RWPE1 (cell line): ENCODE results near the gene TMOD2.
A peak's percentile ranks its signal among the peaks of the same experiment; 100 is the strongest.

Source experiments
- CTCF ChIA-PET: fragments of 350-600 bp; sonication (Branson Sonifier 250); formaldehyde crosslinking; extraction: SDS; loops from one replicate; lab custom pipeline; 2021; lab: Yijun Ruan, JAX
- POLR2A ChIA-PET: fragments of 400-600 bp; formaldehyde crosslinking; extraction: SDS; loops from one replicate; lab custom pipeline; 2020; ENCODE audit warnings: antibody characterized with exemption; ENCODE audit not compliant: low non-redundant PET; lab: Yijun Ruan, JAX
- DNase-seq: peaks from one replicate; pipeline ENCODE4 v3.0.0; 2012; ENCODE audit warnings: low spot score
- H3K27ac ChIP-seq: fragments of 450-650 bp; 2 replicates; pipeline ENCODE4 v1.5.1; 2017
- CTCF ChIP-seq: fragments of 450-650 bp; conservative IDR thresholded peaks from 2 replicates; pipeline ENCODE4 v1.5.1; 2017; ENCODE audit warnings: low read depth, mild to moderate bottlenecking

Gene TMOD2

GRCh38 chr15:51856714-51857380, 105.5 kb downstream of the TMOD2 start:
- no peak overlapping the region for H3K27ac ChIP-seq
- no peak for TF ChIP-seq CTCF
- DNase-seq: no peak
- POLR2A ChIA-PET: no interaction called here
- CTCF ChIA-PET: no interaction called here

- POLR2A ChIA-PET: no interaction called here
- TF ChIP-seq CTCF: no peak
- DNase-seq: no peak
- H3K27ac ChIP-seq: no peak overlapping the region
- CTCF ChIA-PET: interaction anchor here (0.7 kb wide), 1 partner anchor 1202 kb away, joined by 5 read pairs; no protein-coding TSS in a partner anchor
These were observed 110.4 kb downstream of the TMOD2 start for GRCh38 chr15:51861557-51862359.

GRCh38 chr15:51863131-51863530, 111.7 kb downstream of the TMOD2 start:
- H3K27ac ChIP-seq: no peak overlapping the region
- no peak for DNase-seq
- TF ChIP-seq CTCF: no peak
- CTCF ChIA-PET: interaction anchor here (0.6 kb wide), 2 partner anchors 9 to 1258 kb away, joined by 3 to 7 read pairs; no protein-coding TSS in a partner anchor
- POLR2A ChIA-PET: no interaction called here

- peak; percentile 95 for DNase-seq
- POLR2A ChIA-PET: no interaction called here
- TF ChIP-seq CTCF: no peak
- CTCF ChIA-PET: no interaction called here
- peak overlapping the region; percentile 22; the same call in 1 of the 2 replicates for H3K27ac ChIP-seq
These were observed 113.1 kb downstream of the TMOD2 start for GRCh38 chr15:51864408-51865056.

GRCh38 chr15:51865317-51865716, 113.9 kb downstream of the TMOD2 start:
- no peak overlapping the region for H3K27ac ChIP-seq
- ChIA-PET CTCF (interaction anchor here (0.9 kb wide), 1 partner anchor 53 kb away, joined by 3 read pairs; no protein-coding TSS in a partner anchor), POLR2A (no interaction called here)
- DNase-seq: no peak
- TF ChIP-seq CTCF: no peak
